PFSK-1 (cell line): Measurements from ENCODE around the gene VGLL2.

ENCODE experiments used
- FOXP2 ChIP-seq: optimal IDR thresholded peaks from 2 replicates; pipeline ENCODE3; 2011; ENCODE audit warnings: borderline replicate concordance, control low read depth, inconsistent platforms; ENCODE audit not compliant: insufficient read depth; ENCODE audit errors: extremely low read length, extremely low read depth
- POLR2AphosphoS5 ChIP-seq: IDR thresholded peaks from 2 replicates; pipeline ENCODE4 v1.6.1; 2012; ENCODE audit warnings: low read depth, mild to moderate bottlenecking, control low read depth, low read length, moderate library complexity
- SIN3A ChIP-seq: IDR thresholded peaks from 2 replicates; pipeline ENCODE4 v1.6.1; 2012; ENCODE audit warnings: mild to moderate bottlenecking, low read length, moderate library complexity, borderline replicate concordance; ENCODE audit not compliant: insufficient read depth
- TAF1 ChIP-seq: IDR thresholded peaks from 2 replicates; pipeline ENCODE4 v1.6.1; 2012; ENCODE audit warnings: low read length, control low read depth, borderline replicate concordance; ENCODE audit not compliant: insufficient read depth
- TF ChIP-seq, protein P1 (sequence below), 2 experiments: IDR thresholded peaks; 2 replicates each; pipeline versions ENCODE4 v1.6.1 to v1.8.0; 2011 to 2012; ENCODE audit warnings: low read depth in 2 of 2, low read length in 2 of 2, control low read depth in 1 of 2, inconsistent platforms in 1 of 2, mild to moderate bottlenecking in 1 of 2, moderate library complexity in 1 of 2; ENCODE audit not compliant: insufficient read depth in 1 of 2

VGLL2 gene

DNA sequence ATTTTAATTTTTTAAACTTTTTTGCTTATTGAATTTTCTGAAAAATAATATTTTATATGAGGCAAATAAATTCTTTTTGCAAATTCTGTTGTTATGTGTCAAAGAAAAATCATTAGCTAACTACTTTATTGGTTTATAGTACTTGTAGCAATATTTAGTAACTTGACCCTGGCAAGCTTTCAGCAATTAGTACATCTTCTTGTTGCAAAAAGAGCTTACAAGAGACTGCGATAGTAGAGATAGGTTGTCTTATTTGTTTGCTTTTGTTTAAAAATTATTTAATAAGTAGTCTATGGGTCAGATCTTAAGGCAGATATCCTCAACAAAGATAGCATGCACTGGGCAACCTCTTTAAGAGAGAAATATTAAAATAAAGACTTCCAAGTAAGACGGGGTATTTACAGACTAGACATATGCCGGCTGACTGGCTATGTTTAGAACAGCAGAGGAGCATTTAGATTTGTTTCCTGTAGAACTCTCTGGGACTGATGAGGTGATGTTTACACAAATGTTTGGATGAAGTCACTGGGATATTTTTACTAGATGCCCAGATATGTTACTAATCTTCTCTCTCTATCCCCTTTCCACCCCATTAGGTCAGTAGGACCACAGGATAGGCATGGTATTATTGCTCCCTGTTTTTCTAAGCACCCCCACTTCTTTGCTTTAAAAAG, 25.0 kb downstream of the VGLL2 start:
- TF ChIP-seq SIN3A = no peak
- no peak for TF ChIP-seq TAF1
- TF ChIP-seq FOXP2 = no peak
- TF ChIP-seq, protein P1, sequence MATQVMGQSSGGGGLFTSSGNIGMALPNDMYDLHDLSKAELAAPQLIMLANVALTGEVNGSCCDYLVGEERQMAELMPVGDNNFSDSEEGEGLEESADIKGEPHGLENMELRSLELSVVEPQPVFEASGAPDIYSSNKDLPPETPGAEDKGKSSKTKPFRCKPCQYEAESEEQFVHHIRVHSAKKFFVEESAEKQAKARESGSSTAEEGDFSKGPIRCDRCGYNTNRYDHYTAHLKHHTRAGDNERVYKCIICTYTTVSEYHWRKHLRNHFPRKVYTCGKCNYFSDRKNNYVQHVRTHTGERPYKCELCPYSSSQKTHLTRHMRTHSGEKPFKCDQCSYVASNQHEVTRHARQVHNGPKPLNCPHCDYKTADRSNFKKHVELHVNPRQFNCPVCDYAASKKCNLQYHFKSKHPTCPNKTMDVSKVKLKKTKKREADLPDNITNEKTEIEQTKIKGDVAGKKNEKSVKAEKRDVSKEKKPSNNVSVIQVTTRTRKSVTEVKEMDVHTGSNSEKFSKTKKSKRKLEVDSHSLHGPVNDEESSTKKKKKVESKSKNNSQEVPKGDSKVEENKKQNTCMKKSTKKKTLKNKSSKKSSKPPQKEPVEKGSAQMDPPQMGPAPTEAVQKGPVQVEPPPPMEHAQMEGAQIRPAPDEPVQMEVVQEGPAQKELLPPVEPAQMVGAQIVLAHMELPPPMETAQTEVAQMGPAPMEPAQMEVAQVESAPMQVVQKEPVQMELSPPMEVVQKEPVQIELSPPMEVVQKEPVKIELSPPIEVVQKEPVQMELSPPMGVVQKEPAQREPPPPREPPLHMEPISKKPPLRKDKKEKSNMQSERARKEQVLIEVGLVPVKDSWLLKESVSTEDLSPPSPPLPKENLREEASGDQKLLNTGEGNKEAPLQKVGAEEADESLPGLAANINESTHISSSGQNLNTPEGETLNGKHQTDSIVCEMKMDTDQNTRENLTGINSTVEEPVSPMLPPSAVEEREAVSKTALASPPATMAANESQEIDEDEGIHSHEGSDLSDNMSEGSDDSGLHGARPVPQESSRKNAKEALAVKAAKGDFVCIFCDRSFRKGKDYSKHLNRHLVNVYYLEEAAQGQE (IDR thresholded peaks at IDR 0.05; ENCODE audit: insufficient read depth in 1 of 2, low read depth in 2 of 2, low read length in 2 of 2) = no peak
- no peak for TF ChIP-seq POLR2AphosphoS5

DNA sequence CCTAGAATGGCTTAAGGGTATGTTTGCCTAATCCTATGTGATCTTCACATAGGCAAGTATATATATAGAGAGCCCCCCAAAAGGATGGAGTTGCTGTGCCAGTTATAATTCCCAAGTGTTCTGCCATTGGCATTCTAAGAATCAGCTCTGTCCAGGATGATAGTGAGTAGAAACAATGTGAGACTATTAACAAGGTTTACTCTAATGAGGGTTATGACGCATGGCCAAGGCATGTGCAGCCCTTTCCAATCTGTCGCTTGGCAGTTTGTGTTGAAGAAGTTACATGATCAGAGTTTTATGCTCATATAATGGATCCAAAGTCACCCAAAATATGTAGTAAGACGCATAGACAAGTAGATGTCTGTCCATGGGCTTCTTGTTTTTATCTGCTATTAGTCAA, 33.6 kb downstream of the VGLL2 start:
- TF ChIP-seq FOXP2 (no peak), TAF1 (no peak), SIN3A (no peak), POLR2AphosphoS5 (no peak)
- TF ChIP-seq, protein P1 (IDR thresholded peaks at IDR 0.05; ENCODE audit: insufficient read depth in 1 of 2, low read depth in 2 of 2, low read length in 2 of 2) = no peak

DNA sequence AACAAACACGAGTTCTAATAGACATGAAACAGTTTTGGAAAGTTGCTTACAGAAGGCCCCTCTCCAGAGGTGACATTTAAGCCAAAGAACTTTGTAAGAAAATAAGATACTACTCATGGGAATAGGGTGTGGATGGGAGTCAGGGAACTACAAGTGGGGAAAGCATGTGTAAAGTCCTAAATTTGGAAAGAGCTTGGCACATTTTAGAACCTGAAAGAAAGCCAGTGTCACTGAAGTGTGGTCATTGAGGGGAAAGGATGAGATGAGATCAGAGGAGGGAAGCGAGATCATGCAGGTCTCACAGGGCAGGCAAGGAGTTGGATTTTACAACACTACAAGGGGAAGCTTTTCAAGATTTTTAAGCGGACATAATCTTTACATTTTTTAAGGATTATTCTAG, 38.0 kb downstream of the VGLL2 start:
- no peak for TF ChIP-seq FOXP2
- TF ChIP-seq, protein P1 (IDR thresholded peaks at IDR 0.05; ENCODE audit: insufficient read depth in 1 of 2, low read depth in 2 of 2, low read length in 2 of 2) = no peak
- no peak for TF ChIP-seq TAF1
- no peak for TF ChIP-seq POLR2AphosphoS5
- TF ChIP-seq SIN3A = no peak

- TF ChIP-seq SIN3A (no peak), TAF1 (no peak), FOXP2 (no peak), POLR2AphosphoS5 (no peak)
- TF ChIP-seq, protein P1 (IDR thresholded peaks at IDR 0.05; ENCODE audit: insufficient read depth in 1 of 2, low read depth in 2 of 2, low read length in 2 of 2) = no peak
Observed at GRCh38 chr6:117304446-117304845, 39.1 kb downstream of the VGLL2 start.
